Midbrain (tissue), 1 donor: ENCODE results near the gene CTLA4.

ENCODE experiments used
- DNase-seq: peaks from one replicate; lab custom pipeline; 2025; lab: John Stamatoyannopoulos, UW

Gene CTLA4

GRCh38 chr2:203867561-203868200, at the start of gene CTLA4:
Gene CTLA4, plus strand, starts transcription at chr2:203867771. Its CDS starts 172 bp downstream, at chr2:203867943.
- no peak for DNase-seq

- no peak for DNase-seq
Observed at GRCh38 chr2:203818656-203819055, 48.9 kb upstream of the CTLA4 start.

- no peak for DNase-seq
Observed at GRCh38 chr2:203819434-203820133, 48.0 kb upstream of the CTLA4 start.

GRCh38 chr2:203820969-203821368, 46.6 kb upstream of the CTLA4 start:
- DNase-seq, result no peak

- no peak for DNase-seq
Observed at GRCh38 chr2:203822240-203822639, 45.3 kb upstream of the CTLA4 start.

GRCh38 chr2:203823173-203823572, 44.4 kb upstream of the CTLA4 start:
- DNase-seq, result no peak

GRCh38 chr2:203824057-203824456, 43.5 kb upstream of the CTLA4 start:
- DNase-seq, result no peak

- DNase-seq, result no peak
Observed at GRCh38 chr2:203824603-203825002, 43.0 kb upstream of the CTLA4 start.

GRCh38 chr2:203826704-203827103, 40.9 kb upstream of the CTLA4 start:
- DNase-seq, result no peak

- DNase-seq, result no peak
Observed at GRCh38 chr2:203830304-203831055, 37.1 kb upstream of the CTLA4 start.

- no peak for DNase-seq
Observed at GRCh38 chr2:203835420-203835819, 32.2 kb upstream of the CTLA4 start.

GRCh38 chr2:203835892-203836800, 31.4 kb upstream of the CTLA4 start:
- DNase-seq, result no peak

GRCh38 chr2:203840655-203841205, 26.8 kb upstream of the CTLA4 start:
- DNase-seq, result no peak

- no peak for DNase-seq
Observed at GRCh38 chr2:203841654-203842053, 25.9 kb upstream of the CTLA4 start.

GRCh38 chr2:203842373-203842772, 25.2 kb upstream of the CTLA4 start:
- DNase-seq, result no peak

- DNase-seq, result no peak
Observed at GRCh38 chr2:203846490-203847105, 21.0 kb upstream of the CTLA4 start.

GRCh38 chr2:203849010-203849409, 18.6 kb upstream of the CTLA4 start:
- DNase-seq, result no peak

GRCh38 chr2:203852760-203853159, 14.8 kb upstream of the CTLA4 start:
- no peak for DNase-seq

GRCh38 chr2:203853271-203853670, 14.3 kb upstream of the CTLA4 start:
- DNase-seq, result no peak

GRCh38 chr2:203853722-203854121, 13.8 kb upstream of the CTLA4 start:
- no peak for DNase-seq

GRCh38 chr2:203855274-203855673, 12.3 kb upstream of the CTLA4 start:
- no peak for DNase-seq
